SJSA1 (cell line): Measurements from ENCODE around the gene SEZ6L. TPM values are rescaled to one million over a fixed set of nuclear protein-coding genes. Genes with fewer than 3 reads are reported as not detected.

Experiments used
- DNase-seq, 2 experiments: peaks; one replicate each; pipeline ENCODE4 v3.0.0-alpha.2; 2015 to 2020; ENCODE audit warnings: low spot score in 2 of 2, low read depth in 1 of 2
- H3K27ac ChIP-seq: fragments of 250-450 bp; sonication (Bioruptor Pico); 2 replicates; pipeline ENCODE4 v1.5.1; 2020; ENCODE audit warnings: mild to moderate bottlenecking, moderate library complexity
- H3K27me3 ChIP-seq: fragments of 250-450 bp; sonication (Bioruptor Pico); replicated peaks from 2 replicates; pipeline ENCODE4 v1.5.1; 2020; ENCODE audit warnings: mild to moderate bottlenecking, moderate library complexity
- H3K36me3 ChIP-seq: fragments of 250-450 bp; sonication (Bioruptor Pico); 2 replicates; pipeline ENCODE4 v1.5.1; 2020; ENCODE audit warnings: mild to moderate bottlenecking
- H3K4me1 ChIP-seq: fragments of 250-450 bp; sonication (Bioruptor Pico); replicated peaks from 2 replicates; pipeline ENCODE4 v1.6.1; 2021; ENCODE audit warnings: mild to moderate bottlenecking
- H3K4me3 ChIP-seq: fragments of 250-450 bp; sonication (Bioruptor Pico); 2 replicates; pipeline ENCODE4 v1.5.1; 2020; ENCODE audit warnings: mild to moderate bottlenecking
- H3K9me3 ChIP-seq: fragments of 250-450 bp; sonication (Bioruptor Pico); replicated peaks from 2 replicates; pipeline ENCODE4 v1.5.1; 2020; ENCODE audit warnings: mild to moderate bottlenecking
- total RNA-seq: library from RNA; depleted of rRNA; stranded (reverse); fragments of >200 nt; shearing (Covaris generic); gene quantifications from 2 replicates; pipeline ENCODE4 v1.2.3, GENCODE V29; 2014

Gene SEZ6L
- total RNA-seq, 1 experiment from 2014 or later: not detected

- H3K27ac ChIP-seq: no peak overlapping the region
- no peaks in the 10 kb centered on the region; the same call in 1 of the 2 replicates for H3K27me3 ChIP-seq
- H3K4me3 ChIP-seq: no peak overlapping the region
- peaks cover 16% of the 10 kb centered on the region for H3K4me1 ChIP-seq
- no peaks in the 10 kb centered on the region for H3K36me3 ChIP-seq
- no peaks in the 10 kb centered on the region for H3K9me3 ChIP-seq
- DNase-seq: no peak
Observed at GRCh38 chr22:26327306-26327705, 158.0 kb downstream of the SEZ6L start.

GRCh38 chr22:26328221-26328620 lies 159.0 kb downstream of the SEZ6L start:
- peaks cover 6% of the 10 kb centered on the region for H3K27me3 ChIP-seq
- no peaks in the 10 kb centered on the region for H3K36me3 ChIP-seq
- no peak overlapping the region for H3K4me3 ChIP-seq
- H3K9me3 ChIP-seq: no peaks in the 10 kb centered on the region
- H3K4me1 ChIP-seq: peaks cover 8% of the 10 kb centered on the region
- no peak for DNase-seq
- H3K27ac ChIP-seq: no peak overlapping the region

- DNase-seq: peak; percentile 54 to 56
- H3K4me1 ChIP-seq: no peaks in the 10 kb centered on the region
- no peaks in the 10 kb centered on the region for H3K36me3 ChIP-seq
- peaks cover 16% of the 10 kb centered on the region for H3K27me3 ChIP-seq
- H3K27ac ChIP-seq: no peak overlapping the region
- H3K9me3 ChIP-seq: no peaks in the 10 kb centered on the region
- no peak overlapping the region for H3K4me3 ChIP-seq
Observed at GRCh38 chr22:26330971-26331625, 161.8 kb downstream of the SEZ6L start.

GRCh38 chr22:26333088-26333800 lies 164.0 kb downstream of the SEZ6L start:
- Histone ChIP-seq H3K27ac (no peak overlapping the region), H3K4me3 (no peak overlapping the region), H3K36me3 (no peaks in the 10 kb centered on the region), H3K4me1 (no peaks in the 10 kb centered on the region), H3K9me3 (peaks cover 5% of the 10 kb centered on the region; the same call in 1 of the 2 replicates), H3K27me3 (peaks cover 20% of the 10 kb centered on the region)
- DNase-seq: no peak

- H3K27ac ChIP-seq: no peak overlapping the region
- H3K9me3 ChIP-seq: peaks cover 5% of the 10 kb centered on the region; the same call in 1 of the 2 replicates
- H3K27me3 ChIP-seq: peaks cover 20% of the 10 kb centered on the region
- no peak overlapping the region for H3K4me3 ChIP-seq
- no peak for DNase-seq
- no peaks in the 10 kb centered on the region for H3K4me1 ChIP-seq
- H3K36me3 ChIP-seq: no peaks in the 10 kb centered on the region
Observed at GRCh38 chr22:26334232-26334631, 165.0 kb downstream of the SEZ6L start.

- H3K36me3 ChIP-seq: no peaks in the 10 kb centered on the region
- H3K9me3 ChIP-seq: peaks cover 5% of the 10 kb centered on the region; the same call in 1 of the 2 replicates
- no peak overlapping the region for H3K27ac ChIP-seq
- H3K27me3 ChIP-seq: peaks cover 20% of the 10 kb centered on the region
- no peak overlapping the region for H3K4me3 ChIP-seq
- no peaks in the 10 kb centered on the region for H3K4me1 ChIP-seq
- no peak for DNase-seq
Observed at GRCh38 chr22:26336773-26337172, 167.5 kb downstream of the SEZ6L start.

- H3K27me3 ChIP-seq: peaks cover 18% of the 10 kb centered on the region
- no peaks in the 10 kb centered on the region for H3K4me1 ChIP-seq
- H3K36me3 ChIP-seq: no peaks in the 10 kb centered on the region
- peaks cover 13% of the 10 kb centered on the region for H3K9me3 ChIP-seq
- no peak overlapping the region for H3K27ac ChIP-seq
- H3K4me3 ChIP-seq: no peak overlapping the region
- DNase-seq: no peak
Observed at GRCh38 chr22:26339755-26340154, 170.5 kb downstream of the SEZ6L start.

- Histone ChIP-seq H3K9me3 (peaks cover 7% of the 10 kb centered on the region), H3K4me1 (no peaks in the 10 kb centered on the region), H3K27ac (no peak overlapping the region), H3K36me3 (no peaks in the 10 kb centered on the region), H3K4me3 (no peak overlapping the region), H3K27me3 (peaks cover 12% of the 10 kb centered on the region; the same call in 1 of the 2 replicates)
- no peak for DNase-seq
Observed at GRCh38 chr22:26342745-26343410, 173.6 kb downstream of the SEZ6L start.

- H3K27ac ChIP-seq: no peak overlapping the region
- peaks cover 13% of the 10 kb centered on the region; the same call in 1 of the 2 replicates for H3K27me3 ChIP-seq
- no peak overlapping the region for H3K4me3 ChIP-seq
- H3K36me3 ChIP-seq: no peaks in the 10 kb centered on the region
- H3K4me1 ChIP-seq: no peaks in the 10 kb centered on the region
- peaks cover 7% of the 10 kb centered on the region for H3K9me3 ChIP-seq
- no peak for DNase-seq
Observed at GRCh38 chr22:26345496-26345895, 176.2 kb downstream of the SEZ6L start.

GRCh38 chr22:26348810-26349526 lies 179.7 kb downstream of the SEZ6L start:
- peaks cover under 1% of the 10 kb centered on the region; the same call in 1 of the 2 replicates for H3K9me3 ChIP-seq
- no peak overlapping the region for H3K4me3 ChIP-seq
- H3K36me3 ChIP-seq: no peaks in the 10 kb centered on the region
- DNase-seq: no peak
- H3K27me3 ChIP-seq: 0 out of 2 replicates have a peak, but pooled peaks cover 3% of the 10 kb centered on the region
- H3K4me1 ChIP-seq: no peaks in the 10 kb centered on the region
- H3K27ac ChIP-seq: no peak overlapping the region

GRCh38 chr22:26354707-26355106 lies 185.4 kb downstream of the SEZ6L start:
- H3K36me3 ChIP-seq: no peaks in the 10 kb centered on the region
- H3K9me3 ChIP-seq: no peaks in the 10 kb centered on the region
- no peak overlapping the region for H3K27ac ChIP-seq
- no peaks in the 10 kb centered on the region for H3K27me3 ChIP-seq
- no peak overlapping the region for H3K4me3 ChIP-seq
- no peak for DNase-seq
- peaks cover 6% of the 10 kb centered on the region for H3K4me1 ChIP-seq

- H3K27ac ChIP-seq: no peak overlapping the region
- no peak for DNase-seq
Observed at GRCh38 chr22:26357281-26357680, 188.0 kb downstream of the SEZ6L start.

GRCh38 chr22:26357813-26358212 lies 188.6 kb downstream of the SEZ6L start:
- no peaks in the 10 kb centered on the region for H3K36me3 ChIP-seq
- H3K9me3 ChIP-seq: no peaks in the 10 kb centered on the region
- peaks cover 6% of the 10 kb centered on the region for H3K4me1 ChIP-seq
- no peak overlapping the region for H3K4me3 ChIP-seq
- H3K27me3 ChIP-seq: 0 out of 2 replicates have a peak, but pooled peaks cover 2% of the 10 kb centered on the region
- DNase-seq: no peak
- no peak overlapping the region for H3K27ac ChIP-seq

More at GRCh38 chr22:26357281-26357680, 188.0 kb downstream of the SEZ6L start:
- H3K36me3 ChIP-seq: no peaks in the 10 kb centered on the region
- peaks cover 6% of the 10 kb centered on the region for H3K4me1 ChIP-seq
- no peaks in the 10 kb centered on the region for H3K27me3 ChIP-seq
- no peaks in the 10 kb centered on the region for H3K9me3 ChIP-seq
- no peak overlapping the region for H3K4me3 ChIP-seq
